Measurements from ENCODE around the gene ESRRA.
A peak's percentile ranks its signal among the peaks of the same experiment; 100 is the strongest.

The ESRRA gene

GRCh38 chr11:64352099-64352994 is 47.0 kb downstream of the ESRRA start:
- DNase-seq: no peak

GRCh38 chr11:64352995-64353714 is 47.8 kb downstream of the ESRRA start:
- DNase-seq: no peak

GRCh38 chr11:64353715-64354506 is 48.6 kb downstream of the ESRRA start:
- no peak for DNase-seq

GRCh38 chr11:64355078-64355940 is 50.0 kb downstream of the ESRRA start:
- peak; percentile 83 for DNase-seq

- peak; percentile 36 for DNase-seq
Observed at GRCh38 chr11:64356498-64357411, 51.4 kb downstream of the ESRRA start.

- no peak for DNase-seq
Observed at GRCh38 chr11:64357446-64357845, 52.1 kb downstream of the ESRRA start.

- DNase-seq: no peak
Observed at GRCh38 chr11:64357904-64358535, 52.7 kb downstream of the ESRRA start.

- DNase-seq: no peak
Observed at GRCh38 chr11:64358536-64358906, 53.2 kb downstream of the ESRRA start.

GRCh38 chr11:64358907-64359711 is 53.8 kb downstream of the ESRRA start, which contains the start of gene RPS6KA4:
Gene RPS6KA4 (plus strand): TSS chr11:64359162. CDS start chr11:64359236, 74 bp downstream.
- DNase-seq: peak; percentile 73

GRCh38 chr11:64359712-64360445 is 54.6 kb downstream of the ESRRA start:
- DNase-seq: no peak

- no peak for DNase-seq
Observed at GRCh38 chr11:64360448-64360921, 55.2 kb downstream of the ESRRA start.

GRCh38 chr11:64361659-64362058 is 56.3 kb downstream of the ESRRA start:
- DNase-seq: no peak

GRCh38 chr11:64362339-64362738 is 57.0 kb downstream of the ESRRA start:
- no peak for DNase-seq

- no peak for DNase-seq
Observed at GRCh38 chr11:64364435-64364834, 59.1 kb downstream of the ESRRA start.

- no peak for DNase-seq
Observed at GRCh38 chr11:64364911-64365310, 59.6 kb downstream of the ESRRA start.

Measured in fibroblast of skin of abdomen (primary cell).